ENCODE measurements around the gene PNPLA2. TPM values are rescaled to one million over a fixed set of nuclear protein-coding genes. Genes with fewer than 3 reads are reported as not detected.

The PNPLA2 gene
- total RNA-seq, 1 experiment from 2014 or later = 66.5 TPM

GRCh38 chr11:856397-856796 is 37.7 kb downstream of the PNPLA2 start:
- no peak; the same call in 1 of the 2 replicates for ATAC-seq
- Mint-ChIP-seq H3K27me3 (ENCODE audit: low read depth) (peaks cover 3% of the 10 kb centered on the region; the same call in 1 of the 2 replicates), H3K36me3 (no peaks in the 10 kb centered on the region), H3K4me3 (no peak overlapping the region), H3K27ac (no peak overlapping the region), H3K4me1 (peaks cover 22% of the 10 kb centered on the region), H3K9me3 (no peaks in the 10 kb centered on the region)
- TF ChIP-seq, protein P1, sequence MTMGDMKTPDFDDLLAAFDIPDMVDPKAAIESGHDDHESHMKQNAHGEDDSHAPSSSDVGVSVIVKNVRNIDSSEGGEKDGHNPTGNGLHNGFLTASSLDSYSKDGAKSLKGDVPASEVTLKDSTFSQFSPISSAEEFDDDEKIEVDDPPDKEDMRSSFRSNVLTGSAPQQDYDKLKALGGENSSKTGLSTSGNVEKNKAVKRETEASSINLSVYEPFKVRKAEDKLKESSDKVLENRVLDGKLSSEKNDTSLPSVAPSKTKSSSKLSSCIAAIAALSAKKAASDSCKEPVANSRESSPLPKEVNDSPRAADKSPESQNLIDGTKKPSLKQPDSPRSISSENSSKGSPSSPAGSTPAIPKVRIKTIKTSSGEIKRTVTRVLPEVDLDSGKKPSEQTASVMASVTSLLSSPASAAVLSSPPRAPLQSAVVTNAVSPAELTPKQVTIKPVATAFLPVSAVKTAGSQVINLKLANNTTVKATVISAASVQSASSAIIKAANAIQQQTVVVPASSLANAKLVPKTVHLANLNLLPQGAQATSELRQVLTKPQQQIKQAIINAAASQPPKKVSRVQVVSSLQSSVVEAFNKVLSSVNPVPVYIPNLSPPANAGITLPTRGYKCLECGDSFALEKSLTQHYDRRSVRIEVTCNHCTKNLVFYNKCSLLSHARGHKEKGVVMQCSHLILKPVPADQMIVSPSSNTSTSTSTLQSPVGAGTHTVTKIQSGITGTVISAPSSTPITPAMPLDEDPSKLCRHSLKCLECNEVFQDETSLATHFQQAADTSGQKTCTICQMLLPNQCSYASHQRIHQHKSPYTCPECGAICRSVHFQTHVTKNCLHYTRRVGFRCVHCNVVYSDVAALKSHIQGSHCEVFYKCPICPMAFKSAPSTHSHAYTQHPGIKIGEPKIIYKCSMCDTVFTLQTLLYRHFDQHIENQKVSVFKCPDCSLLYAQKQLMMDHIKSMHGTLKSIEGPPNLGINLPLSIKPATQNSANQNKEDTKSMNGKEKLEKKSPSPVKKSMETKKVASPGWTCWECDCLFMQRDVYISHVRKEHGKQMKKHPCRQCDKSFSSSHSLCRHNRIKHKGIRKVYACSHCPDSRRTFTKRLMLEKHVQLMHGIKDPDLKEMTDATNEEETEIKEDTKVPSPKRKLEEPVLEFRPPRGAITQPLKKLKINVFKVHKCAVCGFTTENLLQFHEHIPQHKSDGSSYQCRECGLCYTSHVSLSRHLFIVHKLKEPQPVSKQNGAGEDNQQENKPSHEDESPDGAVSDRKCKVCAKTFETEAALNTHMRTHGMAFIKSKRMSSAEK (CRISPR knock-in tag; IDR thresholded peaks at IDR 0.05; ENCODE audit: borderline replicate concordance) = no peak
- no peak for TF ChIP-seq NFATC4 (CRISPR knock-in tag; IDR thresholded peaks at IDR 0.05)
- TF ChIP-seq SP1 (CRISPR knock-in tag; conservative IDR thresholded peaks at IDR 0.05) = no peak
- TF ChIP-seq, protein P2, sequence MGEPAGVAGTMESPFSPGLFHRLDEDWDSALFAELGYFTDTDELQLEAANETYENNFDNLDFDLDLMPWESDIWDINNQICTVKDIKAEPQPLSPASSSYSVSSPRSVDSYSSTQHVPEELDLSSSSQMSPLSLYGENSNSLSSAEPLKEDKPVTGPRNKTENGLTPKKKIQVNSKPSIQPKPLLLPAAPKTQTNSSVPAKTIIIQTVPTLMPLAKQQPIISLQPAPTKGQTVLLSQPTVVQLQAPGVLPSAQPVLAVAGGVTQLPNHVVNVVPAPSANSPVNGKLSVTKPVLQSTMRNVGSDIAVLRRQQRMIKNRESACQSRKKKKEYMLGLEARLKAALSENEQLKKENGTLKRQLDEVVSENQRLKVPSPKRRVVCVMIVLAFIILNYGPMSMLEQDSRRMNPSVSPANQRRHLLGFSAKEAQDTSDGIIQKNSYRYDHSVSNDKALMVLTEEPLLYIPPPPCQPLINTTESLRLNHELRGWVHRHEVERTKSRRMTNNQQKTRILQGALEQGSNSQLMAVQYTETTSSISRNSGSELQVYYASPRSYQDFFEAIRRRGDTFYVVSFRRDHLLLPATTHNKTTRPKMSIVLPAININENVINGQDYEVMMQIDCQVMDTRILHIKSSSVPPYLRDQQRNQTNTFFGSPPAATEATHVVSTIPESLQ (CRISPR knock-in tag; IDR thresholded peaks at IDR 0.05) = no peak
- no peak for TF ChIP-seq USF2 (CRISPR knock-in tag; IDR thresholded peaks at IDR 0.05)
- TF ChIP-seq HMGXB4 (CRISPR knock-in tag; IDR thresholded peaks at IDR 0.05) = no peak
- no peak for TF ChIP-seq ZBTB43 (CRISPR knock-in tag; IDR thresholded peaks at IDR 0.05)
- TF ChIP-seq FOXJ3 (CRISPR knock-in tag; IDR thresholded peaks at IDR 0.05; ENCODE audit: borderline replicate concordance) = no peak
- no peak for TF ChIP-seq KAT7 (CRISPR knock-in tag; IDR thresholded peaks at IDR 0.05; ENCODE audit: borderline replicate concordance)
- TF ChIP-seq FOXK1 (CRISPR knock-in tag; IDR thresholded peaks at IDR 0.05) = no peak
- POLR2A ChIA-PET = interaction anchor here (1.1 to 1.4 kb wide), 2 partner anchors 12 to 14 kb away, joined by 3 to 7 read pairs; partner anchors contain the start of gene TSPAN4
- CTCF ChIA-PET = interaction anchor here (0.9 to 3.0 kb wide), 6 partner anchors 9 to 195 kb away, joined by 3 to 22 read pairs (median 8); partner anchors contain the start of genes POLR2L and TSPAN4
- DNase-seq (ENCODE audit: low spot score) = no peak

- Mint-ChIP-seq H3K27me3 (ENCODE audit: low read depth) (peaks cover 3% of the 10 kb centered on the region; the same call in 1 of the 2 replicates), H3K4me1 (peaks cover 33% of the 10 kb centered on the region), H3K9me3 (no peaks in the 10 kb centered on the region), H3K27ac (no peak overlapping the region), H3K36me3 (no peaks in the 10 kb centered on the region), H3K4me3 (no peak overlapping the region)
- DNase-seq (ENCODE audit: low spot score) (no peak), ATAC-seq (no peak)
- ChIA-PET CTCF (interaction anchor here (2.5 to 3.0 kb wide), 2 partner anchors 10 to 193 kb away, joined by 9 to 22 read pairs; no protein-coding TSS in a partner anchor), POLR2A (no interaction called here)
- TF ChIP-seq NR2C2 (CRISPR knock-in tag; IDR thresholded peaks at IDR 0.05) (no peak), ZNF416 (CRISPR knock-in tag; IDR thresholded peaks at IDR 0.05) (no peak), NR1H2 (CRISPR knock-in tag; IDR thresholded peaks at IDR 0.05) (no peak), ZNF281 (CRISPR knock-in tag; IDR thresholded peaks at IDR 0.05) (no peak), TEAD1 (CRISPR knock-in tag; IDR thresholded peaks at IDR 0.05) (no peak), CBFB (CRISPR knock-in tag; IDR thresholded peaks at IDR 0.05; ENCODE audit: low read depth) (no peak), CREM (CRISPR knock-in tag; IDR thresholded peaks at IDR 0.05) (no peak), RORB (CRISPR knock-in tag; IDR thresholded peaks at IDR 0.05) (no peak), SMAD3 (CRISPR knock-in tag; IDR thresholded peaks at IDR 0.05; ENCODE audit: borderline replicate concordance) (no peak), ZNF121 (CRISPR knock-in tag; IDR thresholded peaks at IDR 0.05) (no peak)
Observed at GRCh38 chr11:858053-858761, 39.5 kb downstream of the PNPLA2 start.
